ENCODE measurements around the gene SLC24A3.
A peak's percentile ranks its signal among the peaks of the same experiment; 100 is the strongest.

SLC24A3 gene

DNA sequence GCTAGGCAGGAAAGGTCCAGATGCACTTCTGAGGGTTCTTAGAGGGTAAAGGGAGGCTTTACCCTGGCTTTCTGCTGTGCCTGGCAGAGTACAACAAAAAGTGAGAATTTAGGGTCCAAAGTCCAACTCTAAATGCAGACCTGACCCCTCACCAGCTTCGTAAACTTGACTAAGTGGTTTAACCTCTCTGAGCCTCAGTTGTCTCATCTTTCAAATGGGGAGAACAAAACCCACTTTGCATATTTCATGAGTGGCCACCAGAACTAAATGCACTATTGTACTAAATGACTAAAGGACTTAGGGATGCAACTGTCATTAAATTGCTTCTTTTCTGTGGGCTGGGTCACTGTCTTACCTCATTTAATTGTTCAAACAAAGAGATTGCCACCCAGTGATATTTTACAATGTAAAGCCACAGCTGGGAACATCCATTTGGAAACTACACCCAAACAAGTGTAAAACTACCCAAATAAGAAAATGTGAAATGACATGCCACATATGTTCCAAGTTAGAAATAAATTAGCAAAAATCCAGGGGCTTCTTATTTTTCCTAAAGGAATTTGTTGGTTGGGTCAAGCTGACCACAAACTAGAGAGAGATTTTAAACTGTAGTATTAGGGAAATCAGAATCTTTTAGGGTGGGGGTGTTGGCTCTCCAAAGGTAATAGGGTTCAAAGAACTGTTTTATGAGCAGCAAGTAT is 497.3 kb downstream of the SLC24A3 start:
- H3K79me1 ChIP-seq (ENCODE audit: low read depth, low read length) = peaks cover 5% of the 10 kb centered on the region
- no peak overlapping the region for H2AFZ ChIP-seq (ENCODE audit: low read length)
- no peak overlapping the region for H3K18ac ChIP-seq (ENCODE audit: low read length)
- H3K9me3 ChIP-seq (replicated peaks in 1 of 2; ENCODE audit: control insufficient read depth in 2 of 2, insufficient read depth in 1 of 2, low read depth in 1 of 2, low read length in 2 of 2) = peaks cover 0 to 4% of the 10 kb centered on the region in 2 donors
- no peak overlapping the region for H3K4me3 ChIP-seq (ENCODE audit: low read length in 2 of 2)
- no CpG with 5 or more reads among the region's 1 CpG for WGBS, 2 donors (ENCODE audit: extremely low coverage in 2 of 2, insufficient read length in 2 of 2, insufficient replicate concordance in 1 of 2)
- H3K27me3 ChIP-seq (ENCODE audit: control insufficient read depth in 3 of 3, insufficient read depth in 3 of 3, low read depth in 1 of 3, low read length in 3 of 3) = no peaks in the 10 kb centered on the region
- H2BK15ac ChIP-seq (ENCODE audit: low read length) = no peak overlapping the region
- no peak overlapping the region for H3K27ac ChIP-seq (replicated peaks; ENCODE audit: low read length)
- H3K9ac ChIP-seq (ENCODE audit: low read depth, low read length, poor library complexity) = no peak overlapping the region
- H4K91ac ChIP-seq (ENCODE audit: low read depth, low read length, poor library complexity) = no peak overlapping the region
- H4K8ac ChIP-seq (ENCODE audit: low read depth, low read length) = no peak overlapping the region
- H3K14ac ChIP-seq (ENCODE audit: low read length) = no peak overlapping the region
- no peak overlapping the region for H3K4ac ChIP-seq (ENCODE audit: low read length)
- no peak overlapping the region for H2BK120ac ChIP-seq (ENCODE audit: low read depth, low read length)
- H3K4me1 ChIP-seq (ENCODE audit: control insufficient read depth in 2 of 2, insufficient read depth in 1 of 2, low read depth in 1 of 2, low read length in 2 of 2) = peaks cover 0 to 3% of the 10 kb centered on the region in 2 donors
- no peak overlapping the region for H3K4me2 ChIP-seq (ENCODE audit: insufficient read depth, low read length, poor library complexity, severe bottlenecking)
- no peak for DNase-seq (ENCODE audit: low spot score)
- H2AK5ac ChIP-seq (ENCODE audit: low read depth, low read length) = no peak overlapping the region
- H2BK5ac ChIP-seq (ENCODE audit: low read length) = no peak overlapping the region
- H2BK12ac ChIP-seq (ENCODE audit: low read length) = no peak overlapping the region
- H3K23ac ChIP-seq (ENCODE audit: low read depth, low read length, poor library complexity) = no peak overlapping the region
- H3K36me3 ChIP-seq (replicated peaks in 1 of 2; ENCODE audit: control insufficient read depth in 2 of 2, insufficient read depth in 2 of 2, low read length in 2 of 2) = peaks cover 0 to 2% of the 10 kb centered on the region in 2 donors

DNA sequence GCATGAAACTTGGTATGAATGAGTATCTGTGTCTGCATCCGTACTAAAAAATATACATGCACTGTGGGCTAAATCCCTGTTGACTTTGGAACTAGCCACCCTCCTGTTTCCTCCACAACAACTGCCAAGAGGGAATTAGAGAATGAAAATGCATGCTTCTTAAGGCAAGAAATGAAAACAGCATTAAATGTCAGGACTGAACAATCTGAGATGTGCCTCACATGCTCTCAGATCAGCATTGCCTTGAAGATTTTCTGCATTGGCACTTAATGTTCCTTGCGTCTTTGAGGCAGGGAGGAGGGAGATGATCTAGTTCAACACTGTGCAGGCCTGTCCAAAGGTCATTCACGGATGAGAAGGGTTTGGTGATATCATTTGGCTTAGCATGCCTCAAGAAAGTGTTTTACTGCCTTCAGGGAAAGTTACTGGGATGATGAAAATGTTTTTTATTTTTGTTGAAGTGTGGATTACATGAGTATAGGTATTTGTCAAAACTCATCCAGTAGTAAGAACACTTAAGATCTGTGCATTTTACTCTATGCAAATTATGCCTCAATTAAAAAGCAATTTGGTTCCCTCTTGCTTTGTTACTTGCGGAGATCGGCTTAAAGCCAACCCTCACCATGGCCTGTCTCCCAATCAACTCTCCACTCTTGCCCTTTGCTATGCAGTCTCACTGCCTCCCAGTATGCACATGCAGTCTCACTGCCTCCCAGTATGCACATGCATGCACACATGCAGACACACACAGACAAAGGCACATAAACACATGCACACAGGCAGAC is 498.1 kb downstream of the SLC24A3 start:
- DNase-seq (ENCODE audit: low spot score) = no peak
- no peak overlapping the region for H2BK5ac ChIP-seq (ENCODE audit: low read length)
- peaks cover 0 to 4% of the 10 kb centered on the region in 2 donors for H3K9me3 ChIP-seq (replicated peaks in 1 of 2; ENCODE audit: control insufficient read depth in 2 of 2, insufficient read depth in 1 of 2, low read depth in 1 of 2, low read length in 2 of 2)
- no peak overlapping the region for H3K4ac ChIP-seq (ENCODE audit: low read length)
- H2BK12ac ChIP-seq (ENCODE audit: low read length) = no peak overlapping the region
- no peak overlapping the region for H4K91ac ChIP-seq (ENCODE audit: low read depth, low read length, poor library complexity)
- peak overlapping the region; percentile 38 for H3K9ac ChIP-seq (ENCODE audit: low read depth, low read length, poor library complexity)
- no peak overlapping the region for H3K23ac ChIP-seq (ENCODE audit: low read depth, low read length, poor library complexity)
- no peak overlapping the region for H2BK15ac ChIP-seq (ENCODE audit: low read length)
- no peak overlapping the region for H2AFZ ChIP-seq (ENCODE audit: low read length)
- H3K27ac ChIP-seq (replicated peaks; ENCODE audit: low read length) = no peak overlapping the region
- WGBS, 2 donors (ENCODE audit: extremely low coverage in 2 of 2, insufficient read length in 2 of 2, insufficient replicate concordance in 1 of 2) = no CpG with 5 or more reads among the region's 5 CpGs
- H3K4me2 ChIP-seq (ENCODE audit: insufficient read depth, low read length, poor library complexity, severe bottlenecking) = no peak overlapping the region
- H3K18ac ChIP-seq (ENCODE audit: low read length) = peak overlapping the region; percentile 29
- no peaks in the 10 kb centered on the region for H3K27me3 ChIP-seq (ENCODE audit: control insufficient read depth in 3 of 3, insufficient read depth in 3 of 3, low read depth in 1 of 3, low read length in 3 of 3)
- no peak overlapping the region for H3K14ac ChIP-seq (ENCODE audit: low read length)
- H2BK120ac ChIP-seq (ENCODE audit: low read depth, low read length) = no peak overlapping the region
- H3K36me3 ChIP-seq (replicated peaks in 1 of 2; ENCODE audit: control insufficient read depth in 2 of 2, insufficient read depth in 2 of 2, low read length in 2 of 2) = peaks cover 0 to 2% of the 10 kb centered on the region in 2 donors
- no peak overlapping the region for H2AK5ac ChIP-seq (ENCODE audit: low read depth, low read length)
- no peak overlapping the region for H3K4me3 ChIP-seq (ENCODE audit: low read length in 2 of 2)
- peak overlapping the region; percentile 29 for H4K8ac ChIP-seq (ENCODE audit: low read depth, low read length)
- H3K4me1 ChIP-seq (ENCODE audit: control insufficient read depth in 2 of 2, insufficient read depth in 1 of 2, low read depth in 1 of 2, low read length in 2 of 2) = peaks cover 0 to 3% of the 10 kb centered on the region in 2 donors
- peaks cover 5% of the 10 kb centered on the region for H3K79me1 ChIP-seq (ENCODE audit: low read depth, low read length)

DNA sequence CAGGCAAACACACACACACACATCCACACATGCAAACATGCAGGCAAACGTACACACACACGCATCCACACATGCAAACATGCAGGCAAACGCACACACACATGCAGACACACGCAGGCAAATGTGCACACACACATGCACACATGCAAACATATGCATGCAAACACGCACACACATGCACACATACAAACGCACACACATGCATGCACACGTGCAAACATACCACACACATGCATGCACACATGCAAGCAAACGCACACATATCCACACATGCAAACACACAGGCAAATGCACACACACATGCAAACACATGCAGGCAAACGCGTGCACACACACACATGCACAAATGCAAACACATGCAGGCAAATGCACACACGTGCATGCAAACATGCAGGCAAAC is 498.7 kb downstream of the SLC24A3 start:
- H3K4me3 ChIP-seq (ENCODE audit: low read length in 2 of 2) = peak overlapping the region in 1 of 2 donors; percentile 17
- DNase-seq (ENCODE audit: low spot score) = no peak
- peak overlapping the region; percentile 5 for H3K14ac ChIP-seq (ENCODE audit: low read length)
- H3K27ac ChIP-seq (replicated peaks; ENCODE audit: low read length) = no peak overlapping the region
- no peak overlapping the region for H2BK5ac ChIP-seq (ENCODE audit: low read length)
- H3K23ac ChIP-seq (ENCODE audit: low read depth, low read length, poor library complexity) = no peak overlapping the region
- H2BK120ac ChIP-seq (ENCODE audit: low read depth, low read length) = no peak overlapping the region
- H4K91ac ChIP-seq (ENCODE audit: low read depth, low read length, poor library complexity) = no peak overlapping the region
- peak overlapping the region; percentile 29 for H4K8ac ChIP-seq (ENCODE audit: low read depth, low read length)
- H3K18ac ChIP-seq (ENCODE audit: low read length) = peak overlapping the region; percentile 29
- WGBS, 2 donors (ENCODE audit: extremely low coverage in 2 of 2, insufficient read length in 2 of 2, insufficient replicate concordance in 1 of 2) = no CpG with 5 or more reads among the region's 11 CpGs
- peaks cover 0 to 4% of the 10 kb centered on the region in 2 donors for H3K9me3 ChIP-seq (replicated peaks in 1 of 2; ENCODE audit: control insufficient read depth in 2 of 2, insufficient read depth in 1 of 2, low read depth in 1 of 2, low read length in 2 of 2)
- H3K4me2 ChIP-seq (ENCODE audit: insufficient read depth, low read length, poor library complexity, severe bottlenecking) = no peak overlapping the region
- H2BK12ac ChIP-seq (ENCODE audit: low read length) = no peak overlapping the region
- peaks cover 0 to 2% of the 10 kb centered on the region in 2 donors for H3K36me3 ChIP-seq (replicated peaks in 1 of 2; ENCODE audit: control insufficient read depth in 2 of 2, insufficient read depth in 2 of 2, low read length in 2 of 2)
- no peak overlapping the region for H2BK15ac ChIP-seq (ENCODE audit: low read length)
- H3K27me3 ChIP-seq (ENCODE audit: control insufficient read depth in 3 of 3, insufficient read depth in 3 of 3, low read depth in 1 of 3, low read length in 3 of 3) = no peaks in the 10 kb centered on the region
- H2AFZ ChIP-seq (ENCODE audit: low read length) = no peak overlapping the region
- no peak overlapping the region for H3K4ac ChIP-seq (ENCODE audit: low read length)
- H3K9ac ChIP-seq (ENCODE audit: low read depth, low read length, poor library complexity) = peak overlapping the region; percentile 38
- H2AK5ac ChIP-seq (ENCODE audit: low read depth, low read length) = no peak overlapping the region
- peaks cover 0 to 3% of the 10 kb centered on the region in 2 donors for H3K4me1 ChIP-seq (ENCODE audit: control insufficient read depth in 2 of 2, insufficient read depth in 1 of 2, low read depth in 1 of 2, low read length in 2 of 2)
- H3K79me1 ChIP-seq (ENCODE audit: low read depth, low read length) = peaks cover 5% of the 10 kb centered on the region

DNA sequence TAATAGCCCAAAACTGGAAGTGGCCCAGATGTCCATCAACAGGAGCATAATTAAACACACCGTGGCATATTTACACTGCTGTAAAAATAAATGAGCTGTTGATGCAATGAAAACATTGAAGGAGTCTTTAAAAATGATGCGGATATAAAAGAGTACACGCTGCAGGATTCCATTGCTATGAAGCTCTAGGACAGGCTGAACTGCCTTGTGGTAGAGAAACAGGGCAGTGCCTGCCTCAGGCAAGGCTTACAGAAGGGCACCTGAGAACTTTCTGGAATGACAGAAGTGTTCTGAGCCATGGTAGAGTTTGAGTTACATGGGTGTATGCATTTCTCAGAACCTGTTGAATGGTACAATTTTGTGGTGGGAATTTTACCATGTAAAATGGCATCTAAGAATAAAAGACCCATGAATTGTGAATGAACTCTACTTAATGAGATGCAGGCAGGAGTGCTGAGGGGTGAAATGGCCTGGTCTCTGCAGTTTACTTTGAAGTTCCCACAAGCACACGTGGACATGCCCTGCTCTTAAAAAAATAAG is 500.3 kb downstream of the SLC24A3 start:
- Histone ChIP-seq H3K27ac (replicated peaks; ENCODE audit: low read length) (no peak overlapping the region), H3K36me3 (replicated peaks in 1 of 2; ENCODE audit: control insufficient read depth in 2 of 2, insufficient read depth in 2 of 2, low read length in 2 of 2) (peaks cover 0 to 2% of the 10 kb centered on the region in 2 donors), H3K23ac (ENCODE audit: low read depth, low read length, poor library complexity) (no peak overlapping the region), H3K9me3 (replicated peaks in 1 of 2; ENCODE audit: control insufficient read depth in 2 of 2, insufficient read depth in 1 of 2, low read depth in 1 of 2, low read length in 2 of 2) (peaks cover 4% of the 10 kb centered on the region in 2 donors), H2AFZ (ENCODE audit: low read length) (no peak overlapping the region), H4K8ac (ENCODE audit: low read depth, low read length) (no peak overlapping the region), H2BK15ac (ENCODE audit: low read length) (no peak overlapping the region), H2BK120ac (ENCODE audit: low read depth, low read length) (no peak overlapping the region), H2BK12ac (ENCODE audit: low read length) (no peak overlapping the region), H2AK5ac (ENCODE audit: low read depth, low read length) (no peak overlapping the region), H3K79me1 (ENCODE audit: low read depth, low read length) (peaks cover 5% of the 10 kb centered on the region), H3K27me3 (ENCODE audit: control insufficient read depth in 3 of 3, insufficient read depth in 3 of 3, low read depth in 1 of 3, low read length in 3 of 3) (no peaks in the 10 kb centered on the region), H3K4me1 (ENCODE audit: control insufficient read depth in 2 of 2, insufficient read depth in 1 of 2, low read depth in 1 of 2, low read length in 2 of 2) (peaks cover 0 to 3% of the 10 kb centered on the region in 2 donors), H3K14ac (ENCODE audit: low read length) (no peak overlapping the region), H3K4me3 (ENCODE audit: low read length in 2 of 2) (no peak overlapping the region), H3K4me2 (ENCODE audit: insufficient read depth, low read length, poor library complexity, severe bottlenecking) (no peak overlapping the region), H3K18ac (ENCODE audit: low read length) (no peak overlapping the region), H4K91ac (ENCODE audit: low read depth, low read length, poor library complexity) (no peak overlapping the region), H2BK5ac (ENCODE audit: low read length) (no peak overlapping the region), H3K9ac (ENCODE audit: low read depth, low read length, poor library complexity) (no peak overlapping the region), H3K4ac (ENCODE audit: low read length) (no peak overlapping the region)
- DNase-seq (ENCODE audit: low spot score) = no peak
- WGBS, 2 donors (ENCODE audit: extremely low coverage in 2 of 2, insufficient read length in 2 of 2, insufficient replicate concordance in 1 of 2) = no CpG with 5 or more reads among the region's 4 CpGs
